ENCODE measurements around the gene MTTP.

Gene MTTP

GRCh38 chr4:99637174-99637573 lies 62.5 kb downstream of the MTTP start:
- Mint-ChIP-seq H3K27ac (no peak overlapping the region), H3K36me3 (no peaks in the 10 kb centered on the region), H3K4me1 (peaks cover 6% of the 10 kb centered on the region), H3K27me3 (peaks cover 12% of the 10 kb centered on the region), H3K9me3 (no peaks in the 10 kb centered on the region), H3K4me3 (no peak overlapping the region)
- DNase-seq (ENCODE audit: low spot score in 2 of 2) (no peak), ATAC-seq (ENCODE audit: low read depth) (no peak)

DNA sequence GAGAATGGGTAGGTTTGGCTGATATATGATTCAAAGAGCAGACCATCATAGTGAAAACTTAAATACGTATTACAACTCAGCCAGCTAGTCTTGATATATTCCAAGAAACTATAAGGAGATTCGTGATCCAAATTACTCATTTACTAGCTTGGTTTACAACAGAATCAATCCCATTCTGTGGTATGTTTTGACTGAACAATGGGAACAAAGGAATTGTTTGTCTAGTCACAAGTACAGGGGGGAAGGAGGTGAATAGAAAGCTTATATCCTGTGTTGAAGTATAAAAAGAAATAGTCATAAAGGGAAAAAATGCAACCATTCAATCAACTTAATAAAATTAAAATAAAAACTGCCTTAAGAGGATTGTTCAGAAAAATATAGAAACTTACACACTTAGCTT lies 66.1 kb downstream of the MTTP start:
- no peaks in the 10 kb centered on the region for H3K9me3 Mint-ChIP-seq
- H3K4me3 Mint-ChIP-seq = no peak overlapping the region
- no peaks in the 10 kb centered on the region for H3K36me3 Mint-ChIP-seq
- peaks cover 9% of the 10 kb centered on the region for H3K27me3 Mint-ChIP-seq
- ATAC-seq (ENCODE audit: low read depth) = no peak
- no peak for DNase-seq (ENCODE audit: low spot score in 2 of 2)
- no peaks in the 10 kb centered on the region for H3K4me1 Mint-ChIP-seq
- H3K27ac Mint-ChIP-seq = no peak overlapping the region

DNA sequence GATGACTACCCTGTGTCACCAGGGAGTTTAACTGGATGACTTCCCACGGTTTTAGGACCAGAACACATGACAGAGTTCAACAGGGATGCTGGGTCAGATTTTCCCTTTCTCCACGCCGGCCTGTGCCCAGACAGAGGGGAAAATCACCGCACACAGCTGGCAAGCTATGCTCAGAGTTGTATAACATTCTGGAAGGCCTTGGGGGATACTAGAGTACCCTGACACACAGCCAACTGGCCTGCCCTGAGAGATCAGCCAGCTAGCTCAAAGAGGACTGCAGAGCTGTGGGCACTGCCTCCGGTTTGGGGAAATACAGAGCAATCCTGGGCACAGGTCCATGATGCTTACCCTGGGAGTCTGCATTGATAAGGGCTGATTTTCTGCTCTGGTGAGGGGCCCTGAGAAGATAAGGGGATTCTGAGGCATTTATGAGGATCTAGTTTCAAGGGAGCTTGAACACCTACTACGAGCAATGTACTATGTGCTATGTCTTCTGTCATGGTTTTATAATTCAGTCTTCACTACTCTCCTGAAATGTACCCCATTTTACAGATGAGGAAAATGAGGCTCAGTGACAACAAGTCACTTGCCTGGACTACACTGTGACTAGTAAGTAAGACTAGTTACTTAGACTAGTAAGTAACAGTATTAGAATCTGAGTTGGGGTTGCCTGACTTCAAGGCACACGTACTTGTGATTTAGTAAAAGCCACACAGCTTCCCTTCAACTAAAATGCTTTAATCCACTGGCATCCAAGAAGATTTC lies 68.3 kb downstream of the MTTP start:
- DNase-seq (ENCODE audit: low spot score in 2 of 2) = no peak
- no peak overlapping the region for H3K27ac Mint-ChIP-seq
- H3K27me3 Mint-ChIP-seq = peaks cover 7% of the 10 kb centered on the region
- no peaks in the 10 kb centered on the region for H3K36me3 Mint-ChIP-seq
- no peak for ATAC-seq (ENCODE audit: low read depth)
- no peaks in the 10 kb centered on the region for H3K4me1 Mint-ChIP-seq
- no peaks in the 10 kb centered on the region for H3K9me3 Mint-ChIP-seq
- H3K4me3 Mint-ChIP-seq = no peak overlapping the region

DNA sequence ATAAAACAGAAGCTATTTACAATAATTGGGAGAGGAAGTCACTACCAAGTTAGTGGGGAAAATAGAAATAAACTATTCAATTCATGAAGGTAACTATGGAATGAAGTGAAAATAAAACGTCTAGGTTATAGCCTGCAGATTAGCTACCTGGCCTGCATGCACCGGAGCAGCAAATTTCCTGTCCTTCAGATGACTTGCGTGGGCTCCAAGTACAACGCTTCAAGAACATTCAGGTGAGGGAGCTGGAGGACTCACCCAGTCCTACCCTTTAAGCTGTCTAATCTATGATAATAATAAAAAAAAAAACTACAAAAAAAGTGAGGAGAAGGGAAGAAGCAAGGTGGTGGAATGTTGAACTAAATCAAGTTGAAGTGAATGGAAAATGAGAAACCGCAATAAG lies 69.8 kb downstream of the MTTP start:
- no peak for DNase-seq (ENCODE audit: low spot score in 2 of 2)
- H3K4me3 Mint-ChIP-seq = no peak overlapping the region
- H3K4me1 Mint-ChIP-seq = no peaks in the 10 kb centered on the region
- H3K36me3 Mint-ChIP-seq = no peaks in the 10 kb centered on the region
- H3K27me3 Mint-ChIP-seq = peaks cover 7% of the 10 kb centered on the region
- H3K27ac Mint-ChIP-seq = no peak overlapping the region
- no peaks in the 10 kb centered on the region for H3K9me3 Mint-ChIP-seq
- ATAC-seq (ENCODE audit: low read depth) = no peak

DNA sequence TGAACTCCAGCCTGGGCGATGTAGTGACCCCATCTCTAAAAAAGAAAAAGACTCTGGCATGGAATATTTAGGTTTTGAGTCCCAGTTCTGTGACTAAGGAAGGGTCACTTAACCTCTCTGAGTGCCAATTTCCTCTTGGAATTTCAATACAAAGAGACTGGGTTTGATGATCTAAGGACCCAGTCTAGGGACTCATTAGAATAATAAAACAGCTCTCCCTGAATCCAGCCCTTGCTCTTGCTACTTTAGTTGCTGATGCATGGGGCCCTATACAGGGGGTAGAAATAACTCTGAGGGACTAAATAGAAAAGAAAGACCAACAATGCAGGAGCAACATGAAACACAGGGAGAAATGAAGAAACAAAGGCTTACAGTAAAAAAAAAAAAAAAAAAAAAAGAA lies 70.4 kb downstream of the MTTP start:
- Mint-ChIP-seq H3K27me3 (peaks cover 7% of the 10 kb centered on the region), H3K36me3 (no peaks in the 10 kb centered on the region), H3K4me3 (no peak overlapping the region), H3K9me3 (no peaks in the 10 kb centered on the region), H3K27ac (no peak overlapping the region), H3K4me1 (no peaks in the 10 kb centered on the region)
- DNase-seq (ENCODE audit: low spot score in 2 of 2) (no peak), ATAC-seq (ENCODE audit: low read depth) (no peak)

DNA sequence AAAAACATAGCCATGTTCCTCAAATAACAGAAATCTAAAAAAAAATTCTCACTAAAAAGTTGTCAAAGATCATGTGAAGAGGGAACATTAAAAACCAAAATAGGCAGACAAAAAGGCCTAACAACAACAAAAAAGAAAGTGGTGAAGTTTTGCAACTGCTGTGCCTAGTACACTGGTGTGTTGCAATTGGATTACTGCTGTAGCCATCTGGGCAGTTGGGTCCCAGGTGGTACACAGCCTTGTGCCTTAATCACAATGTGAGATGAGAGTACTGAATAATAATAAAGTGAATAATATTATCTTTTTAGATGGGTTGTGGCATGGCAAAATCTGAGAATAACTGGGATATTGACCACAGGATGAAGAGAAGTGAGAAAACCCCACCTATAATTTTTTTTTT lies 71.0 kb downstream of the MTTP start:
- DNase-seq (ENCODE audit: low spot score in 2 of 2) (no peak), ATAC-seq (ENCODE audit: low read depth) (no peak)
- H3K27me3 Mint-ChIP-seq = peaks cover 4% of the 10 kb centered on the region
- H3K36me3 Mint-ChIP-seq = no peaks in the 10 kb centered on the region
- H3K27ac Mint-ChIP-seq = no peak overlapping the region
- H3K9me3 Mint-ChIP-seq = no peaks in the 10 kb centered on the region
- H3K4me1 Mint-ChIP-seq = no peaks in the 10 kb centered on the region
- H3K4me3 Mint-ChIP-seq = no peak overlapping the region

GRCh38 chr4:99647071-99647470 lies 72.4 kb downstream of the MTTP start:
- no peaks in the 10 kb centered on the region for H3K36me3 Mint-ChIP-seq
- H3K27me3 Mint-ChIP-seq = peaks cover 2% of the 10 kb centered on the region
- ATAC-seq (ENCODE audit: low read depth) (no peak), DNase-seq (ENCODE audit: low spot score in 2 of 2) (no peak)
- H3K9me3 Mint-ChIP-seq = no peaks in the 10 kb centered on the region
- H3K4me1 Mint-ChIP-seq = no peaks in the 10 kb centered on the region
- H3K27ac Mint-ChIP-seq = no peak overlapping the region
- no peak overlapping the region for H3K4me3 Mint-ChIP-seq

GRCh38 chr4:99648321-99648720 lies 73.7 kb downstream of the MTTP start:
- ATAC-seq (ENCODE audit: low read depth) (no peak), DNase-seq (ENCODE audit: low spot score in 2 of 2) (no peak)
- Mint-ChIP-seq H3K27me3 (no peaks in the 10 kb centered on the region), H3K4me3 (no peak overlapping the region), H3K27ac (no peak overlapping the region), H3K36me3 (no peaks in the 10 kb centered on the region), H3K4me1 (no peaks in the 10 kb centered on the region), H3K9me3 (no peaks in the 10 kb centered on the region)

DNA sequence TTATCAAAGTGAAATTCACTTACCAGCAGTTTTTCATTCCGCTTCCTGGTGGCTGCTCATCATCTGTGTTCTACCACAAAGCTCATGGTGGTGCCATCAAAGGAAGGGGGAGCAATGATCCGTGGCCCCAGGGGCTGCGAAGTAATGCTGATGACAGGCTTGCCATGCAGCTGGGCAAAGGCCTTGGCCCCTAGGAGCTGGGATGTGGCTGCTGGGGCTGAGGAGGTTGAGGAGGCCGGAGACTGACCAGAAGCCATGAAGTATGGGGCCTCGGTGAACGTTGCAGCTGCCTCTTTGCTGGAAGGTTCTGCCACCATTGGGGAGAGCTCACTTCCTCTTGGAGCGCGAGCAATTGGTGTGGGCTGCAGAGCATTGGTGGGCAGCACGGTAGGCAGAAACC lies 74.6 kb downstream of the MTTP start:
- Mint-ChIP-seq H3K9me3 (no peaks in the 10 kb centered on the region), H3K36me3 (no peaks in the 10 kb centered on the region), H3K4me1 (no peaks in the 10 kb centered on the region), H3K27me3 (no peaks in the 10 kb centered on the region), H3K27ac (no peak overlapping the region), H3K4me3 (no peak overlapping the region)
- ATAC-seq (ENCODE audit: low read depth) (no peak), DNase-seq (ENCODE audit: low spot score in 2 of 2) (no peak)

- no peak overlapping the region for H3K27ac Mint-ChIP-seq
- H3K36me3 Mint-ChIP-seq = no peaks in the 10 kb centered on the region
- H3K27me3 Mint-ChIP-seq = no peaks in the 10 kb centered on the region
- ATAC-seq (ENCODE audit: low read depth) (no peak), DNase-seq (ENCODE audit: low spot score in 2 of 2) (no peak)
- H3K4me1 Mint-ChIP-seq = no peaks in the 10 kb centered on the region
- H3K9me3 Mint-ChIP-seq = no peaks in the 10 kb centered on the region
- H3K4me3 Mint-ChIP-seq = no peak overlapping the region
Observed at GRCh38 chr4:99649778-99650177, 75.2 kb downstream of the MTTP start.

GRCh38 chr4:99651016-99651769 lies 76.6 kb downstream of the MTTP start:
- H3K4me3 Mint-ChIP-seq = no peak overlapping the region
- no peaks in the 10 kb centered on the region for H3K9me3 Mint-ChIP-seq
- no peaks in the 10 kb centered on the region for H3K36me3 Mint-ChIP-seq

DNA sequence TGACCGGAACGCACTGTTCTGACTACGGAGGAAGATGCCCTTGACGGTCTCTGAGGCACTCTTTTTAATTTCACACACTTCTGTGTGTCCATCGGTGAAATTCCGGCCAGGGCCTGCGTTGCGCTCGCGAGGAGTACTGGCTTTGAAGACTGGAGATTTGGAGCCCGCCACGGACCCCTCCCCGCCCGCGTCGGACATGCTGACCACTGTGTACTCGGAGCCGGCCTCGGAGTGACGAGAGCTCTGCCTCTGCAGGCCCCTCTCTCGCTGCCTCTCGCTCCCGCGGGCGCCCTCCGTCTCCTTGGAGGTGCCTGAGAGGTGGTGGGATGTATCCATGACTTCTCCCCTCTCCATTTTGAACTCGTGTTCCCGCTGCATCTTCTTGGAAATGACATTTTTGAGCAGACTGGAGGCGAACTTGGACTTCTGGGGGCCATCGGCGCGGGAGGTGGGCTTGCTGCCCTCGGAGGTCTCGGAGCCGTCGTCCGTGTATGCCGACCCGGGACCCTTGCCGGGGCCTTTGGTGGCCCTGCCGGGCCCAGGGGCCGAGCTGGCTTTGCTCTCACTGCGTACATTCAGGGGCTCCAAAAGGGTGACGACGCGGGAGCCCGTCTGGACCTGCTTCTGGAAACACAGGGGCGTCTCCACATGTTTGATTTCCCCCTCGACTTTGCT lies 77.3 kb downstream of the MTTP start:
- peaks cover 5% of the 10 kb centered on the region for H3K27me3 Mint-ChIP-seq
- no peaks in the 10 kb centered on the region for H3K36me3 Mint-ChIP-seq
- H3K9me3 Mint-ChIP-seq = no peaks in the 10 kb centered on the region
- DNase-seq (ENCODE audit: low spot score in 2 of 2) (no peak), ATAC-seq (ENCODE audit: low read depth) (no peak)
- H3K27ac Mint-ChIP-seq = no peak overlapping the region
- no peaks in the 10 kb centered on the region for H3K4me1 Mint-ChIP-seq
- no peak overlapping the region for H3K4me3 Mint-ChIP-seq

More at GRCh38 chr4:99651016-99651769, 76.6 kb downstream of the MTTP start:
- no peaks in the 10 kb centered on the region for H3K4me1 Mint-ChIP-seq
- no peak overlapping the region for H3K27ac Mint-ChIP-seq
- ATAC-seq (ENCODE audit: low read depth) (no peak), DNase-seq (ENCODE audit: low spot score in 2 of 2) (no peak)
- peaks cover 5% of the 10 kb centered on the region for H3K27me3 Mint-ChIP-seq

DNA sequence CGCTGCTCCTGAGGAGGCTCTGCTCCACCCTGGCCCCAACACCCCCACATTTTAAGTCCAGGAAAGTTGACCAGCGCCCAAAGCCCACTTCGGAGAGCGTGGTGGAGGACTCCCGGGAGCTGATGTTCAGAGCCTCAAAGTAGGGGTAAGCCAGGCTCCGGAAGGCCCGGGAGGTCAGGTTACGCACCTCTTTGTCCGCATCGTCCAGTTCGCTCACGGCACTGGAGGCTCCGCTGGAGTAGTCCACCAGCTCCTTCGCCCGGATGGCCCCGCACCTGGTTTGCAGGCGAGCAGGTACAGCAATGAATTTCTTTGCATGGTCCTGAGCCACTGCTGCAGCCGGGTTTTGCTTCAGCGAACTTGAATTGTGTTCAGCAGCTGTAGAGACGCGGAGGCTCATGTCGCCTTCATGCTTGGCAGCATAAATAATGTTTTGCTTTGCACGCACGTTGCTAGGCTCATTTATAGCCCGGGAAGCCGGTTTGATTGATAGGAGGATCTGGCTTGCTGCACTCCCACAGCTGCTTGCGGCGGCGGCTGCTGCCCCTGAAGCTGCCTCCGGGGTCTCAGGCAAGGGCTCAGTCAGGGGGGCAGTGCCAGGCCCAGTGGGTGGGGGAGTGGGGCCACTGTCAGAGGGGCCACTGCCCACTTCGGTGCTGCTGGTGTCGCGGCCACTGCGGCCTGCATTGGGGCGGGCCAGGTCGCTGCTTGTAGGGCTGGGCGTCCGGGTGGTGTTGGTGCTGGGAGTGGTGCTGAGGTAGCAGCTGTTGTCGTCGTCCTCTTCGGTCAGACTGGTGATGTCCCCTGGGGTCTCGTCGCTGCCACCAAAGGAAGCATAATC lies 78.2 kb downstream of the MTTP start:
- ATAC-seq (ENCODE audit: low read depth) (no peak), DNase-seq (ENCODE audit: low spot score in 2 of 2) (no peak)
- Mint-ChIP-seq H3K9me3 (no peaks in the 10 kb centered on the region), H3K4me1 (no peaks in the 10 kb centered on the region), H3K4me3 (no peak overlapping the region), H3K27ac (no peak overlapping the region), H3K27me3 (peaks cover 5% of the 10 kb centered on the region), H3K36me3 (no peaks in the 10 kb centered on the region)

- Mint-ChIP-seq H3K9me3 (no peaks in the 10 kb centered on the region), H3K4me3 (no peak overlapping the region), H3K36me3 (no peaks in the 10 kb centered on the region), H3K4me1 (no peaks in the 10 kb centered on the region), H3K27ac (no peak overlapping the region), H3K27me3 (peaks cover 5% of the 10 kb centered on the region)
- no peak for ATAC-seq (ENCODE audit: low read depth)
- DNase-seq (ENCODE audit: low spot score in 2 of 2) = no peak
Observed at GRCh38 chr4:99653916-99654315, 79.3 kb downstream of the MTTP start.

Data from memory B cell (primary cell).